OCI-M2 (cell line): Measurements from ENCODE around the gene CES4A.

Source experiments
- DNase-seq: peaks from one replicate; lab custom pipeline; 2025; ENCODE audit not compliant: unreplicated experiment; lab: John Stamatoyannopoulos, UW

The CES4A gene

GRCh38 chr16:67017810-67018488 is 29.6 kb downstream of the CES4A start:
- DNase-seq, result peak; percentile 53

GRCh38 chr16:67019171-67019570 is 30.8 kb downstream of the CES4A start:
- no peak for DNase-seq

- no peak for DNase-seq
Measured at GRCh38 chr16:67021321-67021720, 32.9 kb downstream of the CES4A start.

- DNase-seq, result no peak
Measured at GRCh38 chr16:67022531-67023214, 34.3 kb downstream of the CES4A start.

GRCh38 chr16:67023689-67024088 is 35.3 kb downstream of the CES4A start:
- no peak for DNase-seq

- no peak for DNase-seq
Measured at GRCh38 chr16:67024384-67025209, 36.2 kb downstream of the CES4A start.

- DNase-seq, result no peak
Measured at GRCh38 chr16:67025210-67025550, 36.8 kb downstream of the CES4A start.

- DNase-seq, result no peak
Measured at GRCh38 chr16:67026570-67026969, 38.2 kb downstream of the CES4A start.

GRCh38 chr16:67027046-67027445 is 38.7 kb downstream of the CES4A start:
- no peak for DNase-seq

- no peak for DNase-seq
Measured at GRCh38 chr16:67028167-67028695, 39.8 kb downstream of the CES4A start.

GRCh38 chr16:67028696-67029253 is 40.4 kb downstream of the CES4A start, which contains the start of gene CBFB:
TSS of gene CBFB (plus strand) at chr16:67029149. CDS start at chr16:67029408, 259 bp downstream.
- DNase-seq, result peak; percentile 27

- DNase-seq, result no peak
Measured at GRCh38 chr16:67029254-67030096, 41.1 kb downstream of the CES4A start.

GRCh38 chr16:67030221-67030962 is 42.0 kb downstream of the CES4A start:
- no peak for DNase-seq

GRCh38 chr16:67034487-67034886 is 46.1 kb downstream of the CES4A start:
- DNase-seq, result no peak

GRCh38 chr16:67035364-67035763 is 47.0 kb downstream of the CES4A start:
- DNase-seq, result no peak

- DNase-seq, result no peak
Measured at GRCh38 chr16:67036323-67036741, 47.9 kb downstream of the CES4A start.

- DNase-seq, result no peak
Measured at GRCh38 chr16:67039260-67040020, 51.1 kb downstream of the CES4A start.

GRCh38 chr16:67040166-67040565 is 51.8 kb downstream of the CES4A start:
- DNase-seq, result no peak

GRCh38 chr16:67040906-67041305 is 52.5 kb downstream of the CES4A start:
- no peak for DNase-seq
